Measurements from ENCODE around the gene TPRKB. TPM values are rescaled to one million over a fixed set of nuclear protein-coding genes. Genes with fewer than 3 reads are reported as not detected.
"Not testable (repeated sequence)": the region's sequence is repeated elsewhere in the genome, so short reads cannot be mapped to it uniquely, and the experiment has no call there.

TPRKB gene
- total RNA-seq, 1 donor from 2014 or later: 86.8 TPM

DNA sequence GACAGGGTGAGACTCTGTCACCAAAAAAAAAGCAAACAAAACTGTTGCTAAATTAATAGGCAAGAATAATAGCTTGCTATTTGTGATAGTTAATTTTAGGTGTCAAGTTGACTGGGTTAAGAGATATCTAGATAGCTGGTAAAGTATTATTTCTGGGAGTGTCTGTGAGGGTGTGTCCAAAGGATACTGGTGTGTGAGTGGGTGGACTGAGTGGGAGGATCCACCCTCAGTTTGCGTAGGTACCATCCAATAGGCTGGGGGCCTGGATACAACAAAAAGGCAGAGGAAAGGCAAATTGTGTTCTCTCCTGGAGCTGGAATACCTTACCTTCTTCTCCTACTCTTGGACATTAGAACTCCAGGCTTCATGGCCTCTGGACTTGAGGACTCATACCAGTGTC lies 27.8 kb upstream of the TPRKB start:
- no peak for DNase-seq (ENCODE audit: low read depth)
- Histone ChIP-seq H3K36me3 (ENCODE audit: control insufficient read depth, insufficient read depth, low read length) (peaks cover 1% of the 10 kb centered on the region), H3K4me3 (ENCODE audit: low read depth, low read length) (no peak overlapping the region), H3K27me3 (ENCODE audit: control insufficient read depth, insufficient read depth, low read length) (no peaks in the 10 kb centered on the region)
- TF ChIP-seq, protein P1, sequence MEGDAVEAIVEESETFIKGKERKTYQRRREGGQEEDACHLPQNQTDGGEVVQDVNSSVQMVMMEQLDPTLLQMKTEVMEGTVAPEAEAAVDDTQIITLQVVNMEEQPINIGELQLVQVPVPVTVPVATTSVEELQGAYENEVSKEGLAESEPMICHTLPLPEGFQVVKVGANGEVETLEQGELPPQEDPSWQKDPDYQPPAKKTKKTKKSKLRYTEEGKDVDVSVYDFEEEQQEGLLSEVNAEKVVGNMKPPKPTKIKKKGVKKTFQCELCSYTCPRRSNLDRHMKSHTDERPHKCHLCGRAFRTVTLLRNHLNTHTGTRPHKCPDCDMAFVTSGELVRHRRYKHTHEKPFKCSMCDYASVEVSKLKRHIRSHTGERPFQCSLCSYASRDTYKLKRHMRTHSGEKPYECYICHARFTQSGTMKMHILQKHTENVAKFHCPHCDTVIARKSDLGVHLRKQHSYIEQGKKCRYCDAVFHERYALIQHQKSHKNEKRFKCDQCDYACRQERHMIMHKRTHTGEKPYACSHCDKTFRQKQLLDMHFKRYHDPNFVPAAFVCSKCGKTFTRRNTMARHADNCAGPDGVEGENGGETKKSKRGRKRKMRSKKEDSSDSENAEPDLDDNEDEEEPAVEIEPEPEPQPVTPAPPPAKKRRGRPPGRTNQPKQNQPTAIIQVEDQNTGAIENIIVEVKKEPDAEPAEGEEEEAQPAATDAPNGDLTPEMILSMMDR (IDR thresholded peaks at IDR 0.05; ENCODE audit: insufficient read depth, low read length, poor library complexity, severe bottlenecking): no peak

- DNase-seq (ENCODE audit: low read depth): no peak
- H3K36me3 ChIP-seq (ENCODE audit: control insufficient read depth, insufficient read depth, low read length): peaks cover 1% of the 10 kb centered on the region
- TF ChIP-seq, protein P1 (IDR thresholded peaks at IDR 0.05; ENCODE audit: insufficient read depth, low read length, poor library complexity, severe bottlenecking): no peak
- H3K27me3 ChIP-seq (ENCODE audit: control insufficient read depth, insufficient read depth, low read length): no peaks in the 10 kb centered on the region
- H3K4me3 ChIP-seq (ENCODE audit: low read depth, low read length): no peak overlapping the region
These were observed 25.4 kb upstream of the TPRKB start for GRCh38 chr2:73762571-73762970.

DNA sequence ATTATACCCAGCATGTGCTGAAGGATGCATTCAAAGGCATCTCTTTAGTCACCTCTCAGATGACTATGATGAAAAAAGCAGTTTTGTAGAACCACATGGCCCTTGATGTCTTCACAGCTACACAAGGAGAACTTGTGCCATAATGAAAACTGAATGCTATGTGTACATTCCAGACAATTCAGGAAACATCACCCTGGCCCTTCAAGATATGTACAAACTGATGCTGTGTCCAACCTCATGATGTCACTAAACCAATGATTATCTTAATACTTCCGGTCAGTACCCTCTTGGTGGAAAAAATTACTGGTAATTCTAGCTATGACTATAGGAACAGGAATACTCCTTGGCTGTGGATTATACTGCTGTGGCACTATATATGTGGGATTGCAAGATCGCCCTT lies 22.8 kb upstream of the TPRKB start:
- no peak for DNase-seq (ENCODE audit: low read depth)
- H3K36me3 ChIP-seq (ENCODE audit: control insufficient read depth, insufficient read depth, low read length): no peaks in the 10 kb centered on the region
- H3K4me3 ChIP-seq (ENCODE audit: low read depth, low read length): no peak overlapping the region
- TF ChIP-seq, protein P1 (IDR thresholded peaks at IDR 0.05; ENCODE audit: insufficient read depth, low read length, poor library complexity, severe bottlenecking): no peak
- H3K27me3 ChIP-seq (ENCODE audit: control insufficient read depth, insufficient read depth, low read length): no peaks in the 10 kb centered on the region

- Histone ChIP-seq H3K36me3 (ENCODE audit: control insufficient read depth, insufficient read depth, low read length) (no peaks in the 10 kb centered on the region), H3K4me3 (ENCODE audit: low read depth, low read length) (no peak overlapping the region), H3K27me3 (ENCODE audit: control insufficient read depth, insufficient read depth, low read length) (no peaks in the 10 kb centered on the region)
- no peak for DNase-seq (ENCODE audit: low read depth)
- TF ChIP-seq, protein P1 (IDR thresholded peaks at IDR 0.05; ENCODE audit: insufficient read depth, low read length, poor library complexity, severe bottlenecking): no peak
These were observed 22.2 kb upstream of the TPRKB start for GRCh38 chr2:73759285-73759764.

GRCh38 chr2:73754332-73754731 lies 17.2 kb upstream of the TPRKB start:
- not testable (repeated sequence) for H3K36me3 ChIP-seq (ENCODE audit: control insufficient read depth, insufficient read depth, low read length); H3K27me3 ChIP-seq (ENCODE audit: control insufficient read depth, insufficient read depth, low read length); H3K4me3 ChIP-seq (ENCODE audit: low read depth, low read length); DNase-seq (ENCODE audit: low read depth)

GRCh38 chr2:73749314-73749713 lies 12.2 kb upstream of the TPRKB start:
- Histone ChIP-seq H3K4me3 (ENCODE audit: low read depth, low read length) (no peak overlapping the region), H3K36me3 (ENCODE audit: control insufficient read depth, insufficient read depth, low read length) (peaks cover 2% of the 10 kb centered on the region), H3K27me3 (ENCODE audit: control insufficient read depth, insufficient read depth, low read length) (no peaks in the 10 kb centered on the region)
- TF ChIP-seq, protein P1 (IDR thresholded peaks at IDR 0.05; ENCODE audit: insufficient read depth, low read length, poor library complexity, severe bottlenecking): no peak
- DNase-seq (ENCODE audit: low read depth): no peak

Data from kidney epithelial cell (primary cell).